ENCODE measurements around the gene SLC1A2. TPM values are rescaled to one million over a fixed set of nuclear protein-coding genes. Genes with fewer than 3 reads are reported as not detected.

SLC1A2 gene
- total and polyA plus RNA-seq, 2 of the 4 experiments (the other 2 are of a cell fraction), result 0.15 to 0.54 TPM

GRCh38 chr11:35227576-35228327, 191.6 kb downstream of the SLC1A2 start:
- H3K79me1 ChIP-seq (ENCODE audit: low read depth in 1 of 2, low read length in 2 of 2), result peaks cover 6 to 67% of the 10 kb centered on the region in 2 experiments
- no peak overlapping the region for H3K56ac ChIP-seq (ENCODE audit: extremely low read depth, insufficient read depth, low read length)
- no peaks in the 10 kb centered on the region for H4K20me1 ChIP-seq (ENCODE audit: insufficient read depth, low read length)
- peak overlapping the region; percentile 6 to 44; a peak in 3 of 4 replicates for H4K8ac ChIP-seq (ENCODE audit: low read depth in 2 of 2, low read length in 2 of 2)
- no peak overlapping the region; the same call in 1 of the 2 replicates for H2BK20ac ChIP-seq (ENCODE audit: low read depth, low read length)
- no peak overlapping the region for H2AFZ ChIP-seq (replicated peaks; ENCODE audit: low read length, poor library complexity)
- H2AK5ac ChIP-seq (ENCODE audit: low read depth, low read length), result 0 out of 2 replicates have a peak overlapping the region, but pooled peaks have one; percentile 11
- H3K14ac ChIP-seq (replicated peaks; ENCODE audit: low read depth, low read length), result peak overlapping the region; percentile 44; the same call in 1 of the 2 replicates
- no peak for ATAC-seq (ENCODE audit: low read depth)
- H3K23ac ChIP-seq (ENCODE audit: low read depth, low read length), result peak overlapping the region; percentile 7; the same call in 1 of the 2 replicates
- peaks cover 16% of the 10 kb centered on the region for H3K4me1 ChIP-seq (ENCODE audit: control insufficient read depth, insufficient read depth, low read length)
- peak overlapping the region; percentile 13; the same call in 1 of the 2 replicates for H4K91ac ChIP-seq (ENCODE audit: insufficient read depth, low read depth, low read length)
- peak overlapping the region; percentile 61 for H4K5ac ChIP-seq (ENCODE audit: low read depth, low read length)
- H2BK15ac ChIP-seq (ENCODE audit: low read depth, low read length), result no peak overlapping the region
- dilution Hi-C loops (cut with HindIII; ENCODE audit: low sequenced_read_pairs, unreplicated experiment), result no loop called here
- H3K27me3 ChIP-seq (ENCODE audit: control insufficient read depth, insufficient read depth, low read length), result no peaks in the 10 kb centered on the region
- no peak overlapping the region for H3K4me2 ChIP-seq (ENCODE audit: low read depth, low read length)
- no peak for TF ChIP-seq ELK1 (IDR thresholded peaks at IDR 0.05; ENCODE audit: borderline replicate concordance, low read depth, low read length)
- TF ChIP-seq CEBPB (IDR thresholded peaks at IDR 0.05; ENCODE audit: low read depth, low read length), result peak; percentile 82
- no peak for TF ChIP-seq MAFK (IDR thresholded peaks at IDR 0.05; ENCODE audit: low read depth, low read length)
- no peak for TF ChIP-seq RAD21 (IDR thresholded peaks at IDR 0.05; ENCODE audit: low read length)
- ChIA-PET CTCF (no interaction called here), POLR2A (ENCODE audit: unreplicated experiment) (no interaction called here)
- no TSS peak for BruUV-seq (replicated peaks)
- no peaks in the 10 kb centered on the region for H3K9me3 ChIP-seq (ENCODE audit: control insufficient read depth, insufficient read depth, low read length)
- in situ Hi-C loops (cut with MboI; ENCODE audit: low sequenced_read_pairs), result no loop called here
- peak; percentile 55 for DNase-seq
- WGBS, 2 experiments (ENCODE audit: extremely low coverage in 2 of 2, insufficient read length in 1 of 2), result no CpG with 5 or more reads among the region's 5 CpGs
- peak overlapping the region; percentile 63; the same call in 1 of the 2 replicates for H3K18ac ChIP-seq (ENCODE audit: low read depth, low read length)
- no peak overlapping the region for H2AK9ac ChIP-seq (replicated peaks; ENCODE audit: low read depth, low read length, poor library complexity)
- intact Hi-C loops (cut with micrococcal nuclease), result no loop called here
- H3K27ac ChIP-seq (ENCODE audit: insufficient read depth, low read length), result peak overlapping the region; percentile 67; the same call in 1 of the 2 replicates
- peaks cover 57% of the 10 kb centered on the region for H3K36me3 ChIP-seq (ENCODE audit: control insufficient read depth, insufficient read depth, low read length)
- no peak overlapping the region for H3K4me3 ChIP-seq (ENCODE audit: insufficient read depth, low read depth, low read length)
- peak overlapping the region; percentile 62 for H2BK5ac ChIP-seq (ENCODE audit: low read depth, low read length, poor library complexity, severe bottlenecking)
- no peak overlapping the region for H2BK120ac ChIP-seq (ENCODE audit: low read depth, low read length)
- no peak overlapping the region for H3K9ac ChIP-seq (ENCODE audit: low read depth, low read length)
- H3K9me1 ChIP-seq (ENCODE audit: insufficient read depth, low read length), result peaks cover 5% of the 10 kb centered on the region; the same call in 1 of the 2 replicates
- peak overlapping the region; percentile 20; the same call in 1 of the 2 replicates for H3K4ac ChIP-seq (ENCODE audit: low read depth, low read length)

Measured in IMR-90 (cell line).